Retinal pigment epithelial cell (primary cell): ENCODE measurements around the gene FLNB.
A peak's percentile ranks its signal among the peaks of the same experiment; 100 is the strongest.

Source experiments
- DNase-seq: peaks from one replicate; pipeline ENCODE4 v3.0.0-alpha.2; 2010; ENCODE audit warnings: low read depth
- H3K4me3 ChIP-seq: 2 replicates; pipeline ENCODE4 v1.5.1; 2011; ENCODE audit warnings: mild to moderate bottlenecking, low read length, control low read depth, moderate library complexity
- CTCF ChIP-seq: conservative IDR thresholded peaks from 2 replicates; pipeline ENCODE4 v1.5.1; 2011; ENCODE audit warnings: low read depth, low read length, control low read depth, inconsistent platforms

Gene FLNB

GRCh38 chr3:58164199-58164879 is 156.1 kb downstream of the FLNB start:
- no peak overlapping the region for H3K4me3 ChIP-seq
- no peak for TF ChIP-seq CTCF
- DNase-seq = no peak

GRCh38 chr3:58164906-58165821 is 156.9 kb downstream of the FLNB start:
- DNase-seq = no peak
- TF ChIP-seq CTCF = no peak
- H3K4me3 ChIP-seq = no peak overlapping the region

- TF ChIP-seq CTCF = peak; percentile 99
- H3K4me3 ChIP-seq = no peak overlapping the region
- DNase-seq = no peak
These were observed 159.5 kb downstream of the FLNB start for GRCh38 chr3:58167431-58168351.

- DNase-seq = no peak
- TF ChIP-seq CTCF = no peak
These were observed 160.3 kb downstream of the FLNB start for GRCh38 chr3:58168498-58168897.

GRCh38 chr3:58169371-58169770 is 161.1 kb downstream of the FLNB start:
- no peak for TF ChIP-seq CTCF
- DNase-seq = no peak
- no peak overlapping the region for H3K4me3 ChIP-seq

More at GRCh38 chr3:58168498-58168897, 160.3 kb downstream of the FLNB start:
- no peak overlapping the region for H3K4me3 ChIP-seq

GRCh38 chr3:58170376-58170775 is 162.2 kb downstream of the FLNB start:
- no peak for DNase-seq
- no peak for TF ChIP-seq CTCF

More at GRCh38 chr3:58170376-58170775, 162.2 kb downstream of the FLNB start:
- no peak overlapping the region for H3K4me3 ChIP-seq
